HepG2 (cell line): ENCODE data around the gene ZNF451. TPM values are rescaled to one million over a fixed set of nuclear protein-coding genes. Genes with fewer than 3 reads are reported as not detected.
A peak's percentile ranks its signal among the peaks of the same experiment; 100 is the strongest.
"Not testable (repeated sequence)": the region's sequence is repeated elsewhere in the genome, so short reads cannot be mapped to it uniquely, and the experiment has no call there.

Source experiments
- ARHGAP35 ChIP-seq: sonication (generic); formaldehyde crosslinking; IDR thresholded peaks from 2 replicates; pipeline ENCODE4 v1.9.0; 2022; ENCODE audit warnings: mild to moderate bottlenecking, inconsistent platforms, moderate library complexity, missing genetic modification reagents, borderline replicate concordance
- FOXA3 ChIP-seq: IDR thresholded peaks from 2 replicates; pipeline ENCODE4 v1.6.1; 2016; ENCODE audit warnings: missing genetic modification reagents, missing compliant biosample characterization
- HNF4G ChIP-seq, 2 experiments: sonication (generic) in 1 of 2; formaldehyde crosslinking in 1 of 2; IDR thresholded peaks; 2 replicates each; pipeline versions ENCODE4 v1.4.0 to v1.6.1; 2011 to 2020; ENCODE audit warnings: borderline replicate concordance in 2 of 2, low read depth in 2 of 2, mild to moderate bottlenecking in 2 of 2, low read length in 1 of 2, missing genetic modification reagents in 1 of 2, moderate library complexity in 1 of 2
- MIXL1 ChIP-seq: IDR thresholded peaks from 2 replicates; pipeline ENCODE4 v1.6.1; 2016
- PHF20 ChIP-seq: sonication (generic); formaldehyde crosslinking; IDR thresholded peaks from 2 replicates; pipeline ENCODE4 v1.5.0; 2020; ENCODE audit warnings: mild to moderate bottlenecking, missing genetic modification reagents
- RCOR2 ChIP-seq: IDR thresholded peaks from 2 replicates; pipeline ENCODE4 v1.6.1; 2016; ENCODE audit warnings: missing biosample characterization, missing genetic modification reagents
- TEAD3 ChIP-seq: optimal IDR thresholded peaks from 2 replicates; pipeline ENCODE3; 2016; ENCODE audit warnings: borderline replicate concordance
- ZHX2 ChIP-seq, 2 experiments: sonication (generic) in 1 of 2; formaldehyde crosslinking in 1 of 2; IDR thresholded peaks; 2 replicates each; pipeline versions ENCODE4 v1.6.1 to v1.9.0; 2014 to 2022; ENCODE audit warnings: antibody characterized with exemption in 1 of 2, borderline replicate concordance in 1 of 2, inconsistent platforms in 1 of 2, low read depth in 1 of 2, missing genetic modification reagents in 1 of 2
- ZNF441 ChIP-seq: sonication (generic); formaldehyde crosslinking; IDR thresholded peaks from 2 replicates; pipeline ENCODE4 v1.7.0; 2021; ENCODE audit warnings: missing genetic modification reagents, borderline replicate concordance
- ZNF841 ChIP-seq: sonication (generic); formaldehyde crosslinking; IDR thresholded peaks from 2 replicates; pipeline ENCODE4 v1.8.1; 2023; ENCODE audit warnings: missing genetic modification reagents, borderline replicate concordance
- ZNF891 ChIP-seq: sonication (generic); formaldehyde crosslinking; IDR thresholded peaks from 2 replicates; pipeline ENCODE4 v1.5.0; 2020; ENCODE audit warnings: mild to moderate bottlenecking, missing genetic modification reagents
- polyA plus RNA-seq, 8 experiments: library from polyadenylated mRNA; depleted of rRNA in 3 of 8; stranded (reverse) in 7 of 8; unstranded in 1 of 8; fragments of >200 nt; fragmentation: Illumina TruSeq in 4 of 8; extraction: Trizol in 4 of 8; gene quantifications; 2 replicates each; pipeline versions ENCODE4 v1.2.1 to v1.2.3, GENCODE V29; 2011 to 2016; ENCODE audit warnings: low read depth in 4 of 8, missing spikeins in 1 of 8, mixed read lengths in 1 of 8; ENCODE audit not compliant: insufficient read depth in 1 of 8
- total RNA-seq, 5 experiments: library from RNA; depleted of rRNA; stranded (reverse); fragments of >200 nt; fragmentation: Illumina TruSeq; extraction: Trizol; gene quantifications; 2 replicates each; pipeline ENCODE4 v1.2.3, GENCODE V29; 2016; ENCODE audit warnings: low read depth in 1 of 5
- TF ChIP-seq, protein P1 (sequence below): sonication (generic); formaldehyde crosslinking; IDR thresholded peaks from 2 replicates; pipeline ENCODE4 v1.9.0; 2022; ENCODE audit warnings: missing genetic modification reagents, mild to moderate bottlenecking, borderline replicate concordance

The ZNF451 gene
- total and polyA plus RNA-seq, 2 of the 13 experiments (the other 11 are each of a cell fraction or from before 2014, with no cell fraction given) = 32.1 to 65.7 TPM

- TF ChIP-seq ZHX2 (IDR thresholded peaks at IDR 0.05; ENCODE audit: low read depth) = 0 out of 2 replicates have a peak, but pooled peaks have one; percentile 51
- 0 out of 2 replicates have a peak, but pooled peaks have one; percentile 72 for TF ChIP-seq ZHX2 (CRISPR knock-in tag; IDR thresholded peaks at IDR 0.05; ENCODE audit: borderline replicate concordance)
- TF ChIP-seq FOXA3 (CRISPR knock-in tag) = peak; percentile 16; the same call in 1 of the 2 replicates
- peak; percentile 41; the same call in 1 of the 2 replicates for TF ChIP-seq MIXL1 (CRISPR knock-in tag)
- TF ChIP-seq, protein P1, sequence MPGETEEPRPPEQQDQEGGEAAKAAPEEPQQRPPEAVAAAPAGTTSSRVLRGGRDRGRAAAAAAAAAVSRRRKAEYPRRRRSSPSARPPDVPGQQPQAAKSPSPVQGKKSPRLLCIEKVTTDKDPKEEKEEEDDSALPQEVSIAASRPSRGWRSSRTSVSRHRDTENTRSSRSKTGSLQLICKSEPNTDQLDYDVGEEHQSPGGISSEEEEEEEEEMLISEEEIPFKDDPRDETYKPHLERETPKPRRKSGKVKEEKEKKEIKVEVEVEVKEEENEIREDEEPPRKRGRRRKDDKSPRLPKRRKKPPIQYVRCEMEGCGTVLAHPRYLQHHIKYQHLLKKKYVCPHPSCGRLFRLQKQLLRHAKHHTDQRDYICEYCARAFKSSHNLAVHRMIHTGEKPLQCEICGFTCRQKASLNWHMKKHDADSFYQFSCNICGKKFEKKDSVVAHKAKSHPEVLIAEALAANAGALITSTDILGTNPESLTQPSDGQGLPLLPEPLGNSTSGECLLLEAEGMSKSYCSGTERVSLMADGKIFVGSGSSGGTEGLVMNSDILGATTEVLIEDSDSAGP (CRISPR knock-in tag) = peak; percentile 84
- TF ChIP-seq ZNF441 = 0 out of 2 replicates have a peak, but pooled peaks have one; percentile 77
- peak; percentile 76 for TF ChIP-seq TEAD3 (CRISPR knock-in tag)
- TF ChIP-seq ARHGAP35 (CRISPR knock-in tag) = 0 out of 2 replicates have a peak, but pooled peaks have one; percentile 30
- TF ChIP-seq PHF20 (CRISPR knock-in tag) = peak; percentile 76
- peak; percentile 60; the same call in 1 of the 2 replicates for TF ChIP-seq ZNF841 (CRISPR knock-in tag)
- peak; percentile 79; the same call in 1 of the 2 replicates for TF ChIP-seq ZNF891 (CRISPR knock-in tag)
- not testable (repeated sequence) for TF ChIP-seq HNF4G (IDR thresholded peaks at IDR 0.05; ENCODE audit: borderline replicate concordance, low read depth, low read length)
- TF ChIP-seq HNF4G (CRISPR knock-in tag; IDR thresholded peaks at IDR 0.05; ENCODE audit: borderline replicate concordance, low read depth) = 0 out of 2 replicates have a peak, but pooled peaks have one; percentile 22
- peak; percentile 69; the same call in 1 of the 2 replicates for TF ChIP-seq RCOR2
Observed at GRCh38 chr6:57046332-57047256, 43.4 kb upstream of the ZNF451 start, which contains the start of gene KIAA1586 (continued).
